ENCODE results near the gene MYADM.

DNA sequence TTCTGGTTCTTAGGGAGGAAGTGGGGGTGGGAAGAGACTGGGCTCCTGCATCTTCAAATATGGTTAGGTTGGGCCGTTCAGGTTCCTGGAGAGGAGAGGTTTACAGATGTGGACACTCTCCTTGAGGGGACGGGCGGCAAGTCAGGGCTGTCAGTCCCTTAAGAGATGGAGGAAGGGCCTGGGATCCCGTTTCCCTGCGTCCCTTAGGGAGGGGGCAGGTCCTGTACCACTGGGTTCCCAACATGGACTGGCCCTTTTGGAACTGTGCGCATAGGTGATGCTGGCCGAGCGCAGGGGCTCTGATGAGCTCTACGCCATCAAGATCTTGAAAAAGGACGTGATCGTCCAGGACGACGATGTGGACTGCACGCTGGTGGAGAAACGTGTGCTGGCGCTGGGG is 30.5 kb downstream of the MYADM start:
- TF ChIP-seq, protein P1, sequence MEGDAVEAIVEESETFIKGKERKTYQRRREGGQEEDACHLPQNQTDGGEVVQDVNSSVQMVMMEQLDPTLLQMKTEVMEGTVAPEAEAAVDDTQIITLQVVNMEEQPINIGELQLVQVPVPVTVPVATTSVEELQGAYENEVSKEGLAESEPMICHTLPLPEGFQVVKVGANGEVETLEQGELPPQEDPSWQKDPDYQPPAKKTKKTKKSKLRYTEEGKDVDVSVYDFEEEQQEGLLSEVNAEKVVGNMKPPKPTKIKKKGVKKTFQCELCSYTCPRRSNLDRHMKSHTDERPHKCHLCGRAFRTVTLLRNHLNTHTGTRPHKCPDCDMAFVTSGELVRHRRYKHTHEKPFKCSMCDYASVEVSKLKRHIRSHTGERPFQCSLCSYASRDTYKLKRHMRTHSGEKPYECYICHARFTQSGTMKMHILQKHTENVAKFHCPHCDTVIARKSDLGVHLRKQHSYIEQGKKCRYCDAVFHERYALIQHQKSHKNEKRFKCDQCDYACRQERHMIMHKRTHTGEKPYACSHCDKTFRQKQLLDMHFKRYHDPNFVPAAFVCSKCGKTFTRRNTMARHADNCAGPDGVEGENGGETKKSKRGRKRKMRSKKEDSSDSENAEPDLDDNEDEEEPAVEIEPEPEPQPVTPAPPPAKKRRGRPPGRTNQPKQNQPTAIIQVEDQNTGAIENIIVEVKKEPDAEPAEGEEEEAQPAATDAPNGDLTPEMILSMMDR (conservative IDR thresholded peaks at IDR 0.05), result no peak
- no peak for TF ChIP-seq ZFX (IDR thresholded peaks at IDR 0.05)

Measured in C4-2B (cell line).